BE2C (cell line): ENCODE results near the gene DTX3.

Experiments
- DNase-seq: peaks from one replicate; pipeline ENCODE4 v3.0.0-alpha.2; 2020
- H3K27me3 ChIP-seq: fragments of 250-450 bp; sonication (Bioruptor Pico); 2 replicates; pipeline ENCODE4 v1.5.1; 2020; ENCODE audit warnings: mild to moderate bottlenecking
- H3K36me3 ChIP-seq: fragments of 250-450 bp; sonication (Bioruptor Pico); 2 replicates; pipeline ENCODE4 v1.5.1; 2020; ENCODE audit warnings: mild to moderate bottlenecking
- H3K4me1 ChIP-seq: fragments of 250-450 bp; sonication (Bioruptor Pico); 2 replicates; pipeline ENCODE4 v1.5.1; 2020
- H3K4me3 ChIP-seq: 2 replicates; pipeline ENCODE4 v1.5.1; 2011; ENCODE audit warnings: low read depth, low read length
- H3K9me3 ChIP-seq: fragments of 250-450 bp; sonication (Bioruptor Pico); 2 replicates; pipeline ENCODE4 v1.5.1; 2020
- CTCF ChIP-seq: IDR thresholded peaks from 2 replicates; pipeline ENCODE4 v1.5.1; 2012; ENCODE audit warnings: mild to moderate bottlenecking, low read depth, low read length

Gene DTX3

GRCh38 chr12:57657744-57658143 is 53.1 kb downstream of the DTX3 start:
- Histone ChIP-seq H3K9me3 (peaks cover 13% of the 10 kb centered on the region), H3K36me3 (no peaks in the 10 kb centered on the region), H3K4me3 (no peak overlapping the region), H3K4me1 (no peaks in the 10 kb centered on the region), H3K27me3 (no peaks in the 10 kb centered on the region; the same call in none of the 2 replicates)
- TF ChIP-seq CTCF: no peak
- DNase-seq: no peak

GRCh38 chr12:57658890-57659289 is 54.3 kb downstream of the DTX3 start:
- Histone ChIP-seq H3K4me3 (no peak overlapping the region), H3K36me3 (no peaks in the 10 kb centered on the region), H3K4me1 (no peaks in the 10 kb centered on the region), H3K27me3 (no peaks in the 10 kb centered on the region; the same call in none of the 2 replicates), H3K9me3 (peaks cover 13% of the 10 kb centered on the region)
- TF ChIP-seq CTCF: no peak
- no peak for DNase-seq
